Hematopoietic multipotent progenitor cell treated with erythropoietin and hydrocortisone succinate and interleukin-3 and kit ligand, for 8 days (in vitro differentiated cells): Measurements from ENCODE around the gene TNRC6B.
A peak's percentile ranks its signal among the peaks of the same experiment; 100 is the strongest.
"Not testable (repeated sequence)": the region's sequence is repeated elsewhere in the genome, so short reads cannot be mapped to it uniquely, and the experiment has no call there.

ENCODE experiments used
- DNase-seq: peaks from one replicate; pipeline ENCODE4 v3.0.0-alpha.2; 2015

The TNRC6B gene

GRCh38 chr22:40183603-40184002 is 5.9 kb downstream of the TNRC6B start:
- DNase-seq = not testable (repeated sequence)

GRCh38 chr22:40187389-40187788 is 9.7 kb downstream of the TNRC6B start:
- no peak for DNase-seq

- peak; percentile 77 for DNase-seq
Measured at GRCh38 chr22:40189997-40190396, 12.3 kb downstream of the TNRC6B start.

- peak; percentile 97 for DNase-seq
Measured at GRCh38 chr22:40190501-40190900, 12.8 kb downstream of the TNRC6B start.

DNA sequence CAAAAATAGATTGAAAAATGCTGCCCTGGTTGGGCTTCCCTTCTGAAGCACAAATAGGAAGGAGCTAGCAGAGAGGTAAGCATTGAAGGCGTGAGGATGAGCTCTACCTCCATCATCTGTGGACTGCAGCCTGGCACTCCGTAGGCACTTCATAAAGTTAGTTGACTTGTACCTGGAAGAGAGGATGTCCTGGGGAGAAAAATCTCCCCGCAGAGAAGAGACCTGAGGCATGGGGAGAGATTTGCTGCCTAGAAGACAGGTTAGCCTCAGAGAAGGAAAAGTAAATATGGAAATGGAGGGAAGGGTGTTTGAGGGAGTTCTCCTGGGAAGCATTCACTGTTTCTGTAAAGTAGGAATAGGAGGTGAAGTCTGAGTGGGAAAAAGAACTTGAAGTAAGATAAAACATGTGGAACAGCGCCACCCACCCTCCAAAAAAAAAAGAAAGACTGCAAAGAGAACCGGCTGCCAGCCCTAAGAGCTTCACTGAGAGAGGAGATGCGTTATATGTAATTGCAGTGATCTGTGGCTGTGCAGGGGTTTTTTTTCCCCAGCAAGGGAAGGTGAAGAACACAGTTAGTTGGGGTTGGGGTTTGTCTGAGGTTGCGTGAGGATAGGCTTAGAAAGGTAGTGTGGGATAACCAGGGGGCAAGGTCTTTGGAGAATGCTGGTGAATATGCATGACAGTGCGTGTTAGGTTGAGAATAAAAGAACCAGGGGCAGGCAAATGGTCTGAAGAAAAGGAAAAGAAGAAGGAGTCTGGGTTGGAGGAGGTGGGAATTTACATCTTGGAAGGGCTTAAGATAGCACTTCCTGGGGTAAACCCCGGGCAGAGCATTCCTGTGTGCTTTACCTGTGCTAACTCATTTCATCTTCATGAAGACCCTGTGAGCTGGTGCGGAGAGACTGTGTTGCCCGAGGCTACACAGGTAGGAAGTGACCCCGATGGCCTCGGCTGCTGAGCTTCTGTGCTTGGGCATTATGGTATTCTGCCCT is 16.0 kb downstream of the TNRC6B start:
- DNase-seq = peak; percentile 51

DNA sequence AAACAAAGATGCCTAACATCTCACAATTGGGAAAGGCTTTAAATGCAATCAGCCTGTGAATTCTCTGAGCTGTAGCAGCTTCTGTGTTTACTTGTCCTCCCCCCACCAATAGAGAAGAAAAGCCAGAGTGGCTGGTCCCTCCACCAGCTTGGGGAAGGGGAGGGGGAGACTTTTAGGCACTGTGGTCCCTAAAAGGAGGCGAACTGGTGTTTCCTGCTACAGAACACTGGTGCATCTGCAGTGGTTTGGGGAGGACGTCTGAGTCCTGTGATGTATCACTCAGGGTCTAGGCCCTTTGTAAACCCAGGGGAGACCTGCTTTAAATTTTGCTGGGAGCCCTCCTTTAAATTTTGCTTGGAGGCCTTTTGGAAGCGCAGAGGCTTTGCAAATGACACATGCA is 16.9 kb downstream of the TNRC6B start:
- DNase-seq = no peak

- peak; percentile 51 for DNase-seq
Measured at GRCh38 chr22:40196628-40197360, 19.1 kb downstream of the TNRC6B start.

DNA sequence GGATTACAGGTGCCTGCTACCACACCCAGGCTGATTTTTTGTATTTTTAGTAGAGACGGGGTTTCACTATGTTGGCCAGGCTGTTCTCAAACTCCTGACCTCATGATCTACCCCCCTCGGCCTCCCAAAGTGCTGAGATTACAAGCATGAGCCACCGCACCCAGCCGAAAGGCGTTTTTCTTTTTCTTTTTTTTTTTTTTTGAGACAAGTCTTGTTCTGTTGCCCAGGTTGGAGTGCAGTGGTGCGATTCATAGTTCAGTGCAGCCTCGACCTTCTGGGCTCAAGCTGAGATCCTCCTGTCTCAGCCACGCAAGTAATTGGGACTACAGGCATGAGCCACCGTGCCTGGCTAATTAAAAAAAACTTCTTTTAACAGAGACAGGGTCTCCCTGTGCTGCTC is 19.7 kb downstream of the TNRC6B start:
- not testable (repeated sequence) for DNase-seq

- DNase-seq = no peak
Measured at GRCh38 chr22:40198733-40199132, 21.0 kb downstream of the TNRC6B start.

DNA sequence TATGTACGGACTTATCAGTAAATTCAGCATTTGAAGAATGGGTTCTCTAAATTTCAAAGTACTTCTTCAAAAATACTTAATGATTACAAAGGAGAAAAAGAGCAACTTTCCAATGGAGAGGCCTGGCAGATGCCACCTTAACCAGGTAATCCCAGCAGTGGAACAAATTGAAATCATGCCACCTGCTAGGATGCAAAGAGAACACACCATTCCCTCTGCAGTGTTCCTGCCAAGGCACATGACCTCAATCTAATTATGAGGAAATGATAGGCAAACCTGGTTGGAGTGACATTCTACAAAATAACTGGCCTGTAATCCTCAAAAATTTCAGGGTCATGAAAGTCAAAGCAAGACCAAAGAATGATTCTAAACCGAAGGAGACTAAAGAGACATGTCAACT is 21.5 kb downstream of the TNRC6B start:
- no peak for DNase-seq

- no peak for DNase-seq
Measured at GRCh38 chr22:40199852-40200251, 22.1 kb downstream of the TNRC6B start.

DNA sequence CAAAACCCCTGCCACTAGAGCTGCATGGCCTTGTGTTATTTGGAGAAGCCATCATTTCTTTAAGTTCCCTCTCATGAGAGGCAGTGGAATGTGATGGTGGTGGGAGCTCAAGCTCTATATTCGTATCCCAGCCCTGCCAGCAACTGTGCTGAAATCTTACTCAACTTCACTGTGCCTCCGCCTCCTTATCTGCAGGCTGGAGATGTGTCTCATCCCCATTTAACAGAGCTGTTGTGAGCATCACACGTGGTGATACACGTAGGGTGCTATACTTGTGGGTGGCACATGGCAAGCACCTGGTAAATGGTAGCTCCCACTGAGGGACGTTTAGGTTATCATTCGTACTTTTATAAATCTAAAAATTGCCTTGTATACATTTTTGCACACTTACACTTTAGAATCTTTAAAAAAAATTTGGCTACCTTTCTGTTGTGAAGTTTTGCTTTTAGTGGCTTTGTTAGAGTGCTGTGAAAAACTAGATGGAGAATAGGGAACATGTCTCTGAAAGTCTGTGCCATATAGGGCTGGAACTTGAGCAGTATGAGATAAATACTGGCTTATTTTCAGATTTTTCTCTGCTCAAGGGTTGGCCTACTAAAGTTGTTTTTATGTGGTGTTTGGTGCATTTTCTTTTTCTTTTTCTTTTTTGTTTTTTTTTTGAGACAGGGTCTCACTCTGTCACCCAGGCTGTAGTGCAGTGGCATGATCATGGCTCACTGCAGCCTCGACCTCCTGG is 23.2 kb downstream of the TNRC6B start:
- no peak for DNase-seq

DNA sequence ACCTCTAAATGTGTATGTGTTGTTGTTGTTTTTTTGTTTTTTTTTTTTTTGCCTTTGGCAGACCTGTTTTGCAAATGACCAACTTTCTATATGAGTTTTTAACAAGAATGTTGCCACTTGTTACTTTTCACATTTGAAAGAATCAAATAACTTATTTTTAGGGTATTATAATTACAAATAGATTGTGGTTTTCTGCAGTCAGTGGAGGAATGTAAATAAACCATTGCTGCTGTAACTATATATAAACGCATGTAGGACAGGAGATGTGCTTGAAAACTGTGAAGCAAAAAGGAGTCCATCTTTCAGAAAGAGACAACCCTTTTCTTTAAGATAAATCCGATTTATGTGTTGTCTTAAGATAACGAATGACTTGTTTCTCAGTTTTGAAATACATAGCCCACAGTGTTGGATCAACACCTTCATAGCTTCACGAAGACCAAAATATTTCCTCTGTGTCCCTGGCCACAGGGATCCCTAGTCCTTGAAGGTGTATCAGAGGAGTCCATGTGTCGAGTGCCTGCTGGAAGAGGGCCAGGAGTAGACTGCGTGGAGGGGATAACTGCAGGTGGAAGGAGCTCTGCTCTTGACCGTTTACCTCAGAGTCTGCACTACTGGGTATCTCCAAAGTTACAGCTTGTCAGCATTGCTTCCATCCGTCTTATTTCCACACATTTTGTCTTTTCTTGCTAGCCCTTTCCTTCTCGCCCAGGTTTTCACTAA is 24.7 kb downstream of the TNRC6B start:
- peak; percentile 65 for DNase-seq

DNA sequence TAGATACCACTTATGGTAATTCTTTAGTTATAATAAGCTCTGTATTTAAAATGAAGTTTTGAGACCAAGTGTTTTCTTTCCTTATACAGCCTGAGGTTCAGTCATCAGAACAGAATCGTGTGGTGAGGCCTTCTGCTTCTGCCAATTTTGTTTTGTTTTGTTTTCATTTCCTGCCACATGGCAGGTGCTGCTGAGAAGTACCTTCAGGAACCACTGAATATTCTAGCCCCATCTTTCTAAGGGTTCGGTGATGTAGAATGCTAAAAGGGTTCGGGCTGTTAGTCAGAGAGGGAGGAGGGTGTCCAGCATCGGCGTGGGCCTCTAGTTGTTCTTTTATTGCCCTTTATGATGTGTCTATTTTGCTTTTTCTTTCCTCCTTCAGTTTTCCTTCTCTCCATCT is 25.8 kb downstream of the TNRC6B start:
- DNase-seq = no peak

GRCh38 chr22:40204321-40205116 is 26.8 kb downstream of the TNRC6B start:
- no peak for DNase-seq

DNA sequence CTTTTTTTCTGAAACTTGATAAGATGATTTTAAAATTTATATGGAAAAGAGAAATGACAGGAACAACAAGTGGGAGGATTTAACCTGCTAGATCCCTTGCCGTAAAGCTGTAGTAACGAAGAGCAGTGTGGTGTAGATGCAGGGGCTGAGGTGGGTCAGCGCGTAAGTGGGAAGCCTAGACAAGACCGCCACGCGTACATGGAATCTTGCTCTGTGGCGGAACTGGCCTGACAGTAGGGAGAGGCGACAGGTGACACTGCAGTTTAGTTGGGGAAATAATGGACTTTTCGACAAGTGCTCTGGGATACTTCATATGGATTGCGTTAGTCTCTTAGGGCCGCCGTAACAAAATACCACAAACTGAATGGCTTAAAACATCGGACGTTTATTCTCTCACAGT is 28.8 kb downstream of the TNRC6B start:
- no peak for DNase-seq

- no peak for DNase-seq
Measured at GRCh38 chr22:40210818-40211217, 33.1 kb downstream of the TNRC6B start.

DNA sequence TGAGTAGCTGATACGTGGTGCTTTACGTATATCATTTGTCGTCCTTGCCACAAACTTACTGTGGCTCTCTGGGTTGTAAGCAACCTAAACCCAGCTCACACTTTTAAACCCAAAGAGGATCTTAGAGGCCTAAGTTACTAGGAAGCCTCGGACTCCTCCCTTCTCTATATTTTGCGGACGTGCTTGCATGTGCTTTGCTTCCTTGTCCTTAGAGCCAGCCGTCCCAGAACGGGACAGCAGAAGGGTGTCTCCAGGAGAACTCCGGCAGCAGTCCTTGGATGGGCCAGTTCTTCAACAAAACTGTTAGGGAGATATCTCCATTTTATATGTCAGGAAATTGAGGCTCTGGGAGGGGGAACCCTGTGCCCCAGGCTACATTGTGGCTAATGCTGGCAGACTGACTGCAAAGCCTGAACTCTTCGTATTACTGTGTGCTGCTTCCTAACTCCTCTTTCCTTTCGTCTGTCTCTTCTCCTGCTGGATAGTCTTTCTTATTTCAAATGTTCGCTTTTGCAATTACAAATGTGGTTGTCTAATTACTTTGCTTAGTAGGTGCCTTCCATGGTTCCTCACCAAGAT is 33.8 kb downstream of the TNRC6B start:
- DNase-seq = no peak

GRCh38 chr22:40212121-40212520 is 34.4 kb downstream of the TNRC6B start:
- DNase-seq = no peak

DNA sequence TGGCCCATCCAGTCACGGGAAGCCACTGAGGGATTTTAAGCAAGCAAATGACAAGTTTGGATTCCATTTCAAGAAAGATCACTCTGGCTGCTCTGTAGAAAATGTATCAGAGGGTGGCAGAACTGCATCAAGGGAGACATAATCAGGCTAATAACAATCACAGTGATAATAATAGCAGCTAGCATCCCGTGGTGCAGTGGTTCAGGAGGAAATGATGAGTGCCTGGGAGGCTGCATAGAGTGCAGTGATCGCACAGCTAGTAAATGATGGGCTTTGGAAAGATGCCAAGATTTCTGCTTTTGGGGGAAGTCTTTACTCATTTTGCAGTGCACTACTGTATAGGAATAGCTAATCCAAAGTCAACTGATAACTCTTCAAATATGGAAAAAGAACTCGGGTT is 35.8 kb downstream of the TNRC6B start:
- DNase-seq = no peak

GRCh38 chr22:40215266-40215665 is 37.5 kb downstream of the TNRC6B start:
- no peak for DNase-seq
